CD4-positive, CD25-positive, alpha-beta regulatory T cell (primary cell): Measurements from ENCODE around the gene KSR2. TPM values are rescaled to one million over a fixed set of nuclear protein-coding genes. Genes with fewer than 3 reads are reported as not detected.

ENCODE experiments used
- ATAC-seq, 2 donors: fragments of 150-1000 bp; cut with Tn5 transposase; one replicate each; pipeline ENCODE4 v1.10.0; 2021; ENCODE audit warnings: low read depth in 2 of 2, moderate number of reproducible peaks in 2 of 2, moderate library complexity in 1 of 2
- DNase-seq, 3 donors: peaks; one replicate each; pipeline versions ENCODE4 v3.0.0 to v3.0.0-alpha.2; 2012 to 2022; ENCODE audit warnings: mixed read lengths in 1 of 3
- H3K27ac ChIP-seq: one replicate; pipeline ENCODE4 v1.7.0; 2013; ENCODE audit warnings: mild to moderate bottlenecking, low read length; ENCODE audit not compliant: insufficient read depth, poor library complexity, severe bottlenecking
- H3K27me3 ChIP-seq: one replicate; pipeline ENCODE4 v1.7.0; 2013; ENCODE audit warnings: low read length; ENCODE audit not compliant: control insufficient read depth, insufficient read depth
- H3K36me3 ChIP-seq: one replicate; pipeline ENCODE4 v1.7.0; 2013; ENCODE audit warnings: mild to moderate bottlenecking, low read length, moderate library complexity; ENCODE audit not compliant: control insufficient read depth, insufficient read depth
- H3K4me1 ChIP-seq: 2 replicates; pipeline ENCODE4 v1.7.0; 2013; ENCODE audit warnings: mild to moderate bottlenecking, low read length; ENCODE audit not compliant: insufficient read depth, control insufficient read depth, poor library complexity, severe bottlenecking
- H3K4me3 ChIP-seq: one replicate; pipeline ENCODE4 v1.7.0; 2013; ENCODE audit warnings: low read depth, mild to moderate bottlenecking, low read length, moderate library complexity
- H3K9me3 ChIP-seq, 2 experiments: 1 replicate in 1 of 2; 2 replicates in 1 of 2; pipeline ENCODE4 v1.7.0; 2013; ENCODE audit warnings: low read length in 2 of 2, mild to moderate bottlenecking in 1 of 2, moderate library complexity in 1 of 2; ENCODE audit not compliant: control insufficient read depth in 2 of 2
- H3K27ac Mint-ChIP-seq, 3 donors: one replicate each; pipeline ENCODE4 v1.8.0; 2020 to 2022; ENCODE audit warnings: mild to moderate bottlenecking in 3 of 3, mixed read lengths in 3 of 3, moderate library complexity in 2 of 3
- H3K27me3 Mint-ChIP-seq: one replicate; pipeline ENCODE4 v1.8.0; 2022; ENCODE audit warnings: mild to moderate bottlenecking, mixed read lengths
- H3K36me3 Mint-ChIP-seq: one replicate; pipeline ENCODE4 v1.8.0; 2020; ENCODE audit warnings: mixed read lengths
- H3K4me1 Mint-ChIP-seq, 4 donors: one replicate each; pipeline ENCODE4 v1.8.0; 2020 to 2022; ENCODE audit warnings: mixed read lengths in 4 of 4, mild to moderate bottlenecking in 1 of 4
- H3K4me3 Mint-ChIP-seq, 4 donors: one replicate each; pipeline ENCODE4 v1.8.0; 2020 to 2022; ENCODE audit warnings: mild to moderate bottlenecking in 4 of 4, mixed read lengths in 4 of 4, moderate library complexity in 3 of 4
- H3K9me3 Mint-ChIP-seq, 7 donors: one replicate each; pipeline ENCODE4 v1.8.0; 2020 to 2022; ENCODE audit warnings: mixed read lengths in 7 of 7, mild to moderate bottlenecking in 3 of 7, moderate library complexity in 2 of 7
- polyA plus RNA-seq, 4 donors: library from polyadenylated mRNA; unstranded; fragments of 300-500 nt; fragmentation: Illumina TruSeq; gene quantifications; one replicate each; pipeline ENCODE4 v1.2.3, GENCODE V29; 2021
- total RNA-seq: library from RNA; stranded (reverse); gene quantifications from one replicate; pipeline ENCODE4 v1.2.3, GENCODE V29; 2022

KSR2 gene
- total and polyA plus RNA-seq, 5 donors from 2014 or later = 0.20 TPM; not detected in 4

DNA sequence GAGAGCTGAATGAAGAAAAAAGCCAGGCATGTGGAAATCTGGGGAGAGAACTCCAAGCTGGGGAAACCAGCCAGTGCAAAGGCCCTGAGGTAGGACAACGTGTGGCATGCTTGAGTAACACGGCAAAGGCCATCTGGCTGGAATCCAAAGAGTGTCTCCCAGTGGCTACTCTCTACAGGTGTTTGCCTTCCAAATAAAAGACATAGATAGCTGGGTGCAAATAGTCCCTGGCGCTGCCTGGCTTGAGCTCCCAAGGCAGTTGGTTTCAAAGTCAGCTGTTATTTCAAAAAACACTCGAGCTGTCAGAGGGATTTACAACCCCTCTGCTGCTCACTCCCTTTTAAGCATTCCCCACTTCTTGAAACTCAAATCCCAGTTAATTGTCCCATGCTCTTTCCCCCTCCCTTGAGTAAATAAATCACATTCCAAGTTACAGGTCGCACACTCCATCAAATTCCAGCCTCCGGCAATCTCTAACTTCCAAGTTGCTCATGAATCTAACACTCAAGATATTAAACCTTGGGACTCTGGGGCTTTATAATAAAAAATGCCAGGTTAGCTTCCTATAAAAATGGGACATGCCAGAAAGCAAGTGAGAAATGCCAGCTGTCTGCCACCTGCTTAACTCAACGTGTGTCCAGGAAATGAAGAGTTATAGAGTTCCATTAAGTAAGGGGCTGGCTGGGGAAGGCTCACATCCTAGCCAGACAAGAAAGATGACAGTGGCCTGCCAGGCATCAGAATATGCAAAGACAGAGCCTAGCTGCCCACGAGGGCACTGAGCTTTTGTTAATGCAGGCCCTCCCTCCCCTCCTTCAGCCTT, 473.7 kb downstream of the KSR2 start:
- Mint-ChIP-seq H3K4me1 (no peaks in the 10 kb centered on the region), H3K27me3 (no peaks in the 10 kb centered on the region), H3K4me3 (no peak overlapping the region), H3K9me3 (no peaks in the 10 kb centered on the region), H3K27ac (no peak overlapping the region), H3K36me3 (no peaks in the 10 kb centered on the region)
- no peaks in the 10 kb centered on the region for H3K36me3 ChIP-seq
- no peak for DNase-seq
- H3K9me3 ChIP-seq = no peaks in the 10 kb centered on the region
- H3K27ac ChIP-seq = no peak overlapping the region
- H3K27me3 ChIP-seq = no peaks in the 10 kb centered on the region
- no peak for ATAC-seq
- H3K4me1 ChIP-seq = no peaks in the 10 kb centered on the region
- H3K4me3 ChIP-seq = no peak overlapping the region

DNA sequence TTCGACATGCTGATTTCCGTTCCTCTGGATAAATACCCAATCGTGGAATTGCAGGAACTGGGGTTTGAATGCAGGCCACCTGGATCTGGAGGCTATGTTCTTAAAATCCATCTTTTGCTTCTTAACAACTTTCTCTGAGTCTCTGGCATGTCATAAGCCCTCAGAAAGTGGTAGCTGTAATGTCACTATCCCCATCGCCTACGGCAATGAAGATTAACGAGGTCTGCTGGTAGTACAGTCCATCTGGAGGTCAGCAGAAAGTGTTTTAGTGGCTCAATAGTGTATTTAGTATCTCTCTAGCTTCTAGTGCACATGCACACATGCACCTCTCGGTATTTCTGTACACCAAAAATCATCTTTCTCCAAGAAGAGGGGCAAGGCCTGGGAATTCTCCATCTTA, 477.1 kb downstream of the KSR2 start:
- H3K9me3 ChIP-seq = no peaks in the 10 kb centered on the region
- ATAC-seq (no peak), DNase-seq (no peak)
- Mint-ChIP-seq H3K27me3 (no peaks in the 10 kb centered on the region), H3K4me1 (no peaks in the 10 kb centered on the region), H3K4me3 (no peak overlapping the region), H3K9me3 (no peaks in the 10 kb centered on the region), H3K27ac (no peak overlapping the region), H3K36me3 (no peaks in the 10 kb centered on the region)
- no peak overlapping the region for H3K4me3 ChIP-seq
- no peaks in the 10 kb centered on the region for H3K4me1 ChIP-seq
- no peaks in the 10 kb centered on the region for H3K27me3 ChIP-seq
- no peaks in the 10 kb centered on the region for H3K36me3 ChIP-seq
- no peak overlapping the region for H3K27ac ChIP-seq

DNA sequence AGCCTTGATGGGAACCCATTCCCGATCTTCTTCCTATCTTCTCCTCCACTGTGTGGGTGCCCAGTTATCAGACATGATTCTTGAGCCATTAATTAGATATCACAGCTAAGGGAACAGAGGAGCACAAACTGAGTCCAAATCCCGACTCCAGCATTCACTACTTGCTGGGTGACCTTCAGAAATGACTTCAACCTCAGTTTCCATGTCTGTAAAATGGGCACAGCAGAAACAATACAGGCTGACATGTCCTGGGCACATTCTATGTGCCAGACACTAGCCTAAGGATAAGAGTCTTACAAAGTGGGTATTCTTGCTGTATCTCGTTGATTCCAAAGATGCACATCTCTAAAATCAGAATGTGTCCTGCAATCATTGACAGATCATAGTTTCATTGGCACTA, 478.7 kb downstream of the KSR2 start:
- H3K36me3 ChIP-seq = no peaks in the 10 kb centered on the region
- Mint-ChIP-seq H3K4me1 (no peaks in the 10 kb centered on the region), H3K4me3 (no peak overlapping the region), H3K27me3 (no peaks in the 10 kb centered on the region), H3K27ac (no peak overlapping the region), H3K36me3 (no peaks in the 10 kb centered on the region), H3K9me3 (no peaks in the 10 kb centered on the region)
- DNase-seq = no peak
- H3K9me3 ChIP-seq = no peaks in the 10 kb centered on the region
- no peak overlapping the region for H3K27ac ChIP-seq
- no peaks in the 10 kb centered on the region for H3K4me1 ChIP-seq
- no peak overlapping the region for H3K4me3 ChIP-seq
- H3K27me3 ChIP-seq = no peaks in the 10 kb centered on the region
- no peak for ATAC-seq

DNA sequence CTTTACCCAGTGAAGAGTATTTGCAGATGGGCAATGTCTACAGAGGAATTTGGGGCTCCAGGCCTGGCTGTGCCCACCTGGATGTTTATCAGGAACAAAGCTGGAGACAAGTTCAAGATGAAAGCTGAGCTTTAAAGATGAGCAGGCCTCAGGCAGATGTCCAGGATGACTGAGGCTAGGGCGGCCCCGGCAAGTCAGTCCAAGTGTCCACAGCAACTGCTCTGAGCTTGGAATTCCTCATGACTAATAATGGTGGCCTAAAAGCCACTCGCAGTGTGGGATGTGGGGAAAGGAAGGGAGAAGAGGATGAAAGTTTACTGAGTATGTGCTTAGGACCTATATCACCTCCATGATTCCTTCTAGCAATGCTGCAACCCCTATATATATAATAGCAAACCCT, 479.1 kb downstream of the KSR2 start:
- Histone ChIP-seq H3K36me3 (no peaks in the 10 kb centered on the region), H3K27ac (no peak overlapping the region), H3K9me3 (no peaks in the 10 kb centered on the region), H3K27me3 (no peaks in the 10 kb centered on the region), H3K4me1 (no peaks in the 10 kb centered on the region), H3K4me3 (no peak overlapping the region)
- Mint-ChIP-seq H3K27ac (no peak overlapping the region), H3K4me1 (no peaks in the 10 kb centered on the region), H3K4me3 (no peak overlapping the region), H3K36me3 (no peaks in the 10 kb centered on the region), H3K27me3 (no peaks in the 10 kb centered on the region), H3K9me3 (no peaks in the 10 kb centered on the region)
- ATAC-seq (no peak), DNase-seq (no peak)

DNA sequence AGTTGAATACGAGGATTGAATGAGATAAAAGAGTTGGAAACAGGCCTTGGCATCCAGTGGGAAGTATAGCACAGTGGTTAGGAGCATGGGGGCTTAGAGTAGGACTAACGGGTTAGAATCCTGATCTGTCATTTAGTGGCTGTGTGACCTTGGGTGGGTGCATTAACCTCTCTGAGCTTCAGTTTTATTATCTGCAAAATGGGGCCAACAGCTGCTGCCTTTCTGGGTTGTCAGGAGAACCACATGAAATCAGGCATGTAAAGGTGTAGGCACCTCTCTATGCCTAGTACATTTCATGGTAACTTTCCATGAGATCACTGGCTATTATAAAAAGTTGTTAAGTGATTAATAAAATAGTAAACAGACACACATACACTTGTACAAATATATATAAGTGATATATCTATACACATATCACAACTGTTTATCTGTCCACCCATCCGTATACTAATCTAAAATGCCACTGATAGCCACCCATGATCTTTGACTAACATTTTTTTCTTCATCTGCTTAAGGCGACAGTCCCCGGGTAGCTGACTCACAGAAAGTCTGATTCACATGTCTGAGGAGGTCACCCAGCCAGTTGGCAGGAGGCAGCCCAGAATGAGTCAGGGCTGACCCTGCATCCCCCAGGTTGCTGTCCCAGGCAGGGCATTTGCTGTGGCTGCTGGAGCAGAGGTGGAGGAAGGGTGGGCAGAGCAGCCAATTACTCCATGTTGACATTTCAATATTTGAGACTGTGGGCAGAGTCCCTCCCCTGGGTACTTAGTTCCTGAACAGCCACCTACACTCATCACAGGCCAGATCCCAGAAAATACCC, 481.7 kb downstream of the KSR2 start:
- Histone ChIP-seq H3K9me3 (no peaks in the 10 kb centered on the region), H3K27ac (no peak overlapping the region), H3K4me3 (no peak overlapping the region), H3K4me1 (no peaks in the 10 kb centered on the region), H3K36me3 (no peaks in the 10 kb centered on the region), H3K27me3 (no peaks in the 10 kb centered on the region)
- Mint-ChIP-seq H3K9me3 (no peaks in the 10 kb centered on the region), H3K4me1 (no peaks in the 10 kb centered on the region), H3K4me3 (no peak overlapping the region), H3K36me3 (no peaks in the 10 kb centered on the region), H3K27me3 (no peaks in the 10 kb centered on the region), H3K27ac (peak overlapping the region in 1 of 3 donors; percentile 9)
- DNase-seq (no peak), ATAC-seq (no peak)

DNA sequence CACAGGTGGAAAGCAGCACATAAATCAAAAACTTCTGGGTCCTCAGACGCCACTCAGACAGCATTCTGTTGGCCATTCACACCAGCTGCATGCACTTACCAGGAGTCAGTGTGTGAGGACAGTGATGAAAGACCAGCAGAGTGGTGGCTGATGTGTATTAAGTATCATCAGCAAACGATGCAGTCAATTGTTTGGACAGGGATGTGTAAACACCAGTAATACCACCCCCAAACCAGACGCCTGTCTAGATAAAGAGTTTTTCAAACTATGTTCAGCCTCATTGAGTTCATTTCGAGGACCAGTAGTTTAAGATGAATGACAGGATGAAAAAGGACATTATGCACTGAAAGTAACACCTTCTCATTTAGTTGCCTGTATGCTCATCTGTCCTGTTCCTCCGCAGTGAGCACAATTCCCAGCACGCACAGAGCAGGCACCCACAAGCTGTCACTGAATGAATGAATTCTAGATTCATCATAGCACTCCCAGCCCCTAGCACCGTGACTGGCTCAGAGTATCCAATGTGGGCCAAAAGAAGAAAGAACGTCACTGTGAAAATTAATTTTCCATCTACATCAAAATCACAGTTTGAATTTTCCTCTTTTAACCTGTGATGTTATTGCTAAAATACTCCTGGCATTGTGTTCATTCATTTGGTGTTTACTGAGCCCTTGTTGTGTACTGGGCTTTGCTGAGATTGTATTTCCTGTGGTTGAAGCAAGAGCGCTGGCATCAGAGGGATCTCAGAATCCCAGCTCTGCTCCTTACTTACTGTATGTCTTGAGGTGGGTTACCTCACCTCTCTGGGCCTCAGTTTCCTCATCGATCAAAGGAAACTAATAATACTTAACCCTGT, 482.6 kb downstream of the KSR2 start:
- H3K9me3 ChIP-seq = no peaks in the 10 kb centered on the region
- no peaks in the 10 kb centered on the region for H3K4me1 Mint-ChIP-seq
- no peaks in the 10 kb centered on the region for H3K36me3 ChIP-seq
- no peak for DNase-seq
- peaks cover 0 to under 1% (median 0%) of the 10 kb centered on the region in 7 donors for H3K9me3 Mint-ChIP-seq
- no peak for ATAC-seq
- H3K27ac ChIP-seq = no peak overlapping the region
- no peaks in the 10 kb centered on the region for H3K36me3 Mint-ChIP-seq
- no peaks in the 10 kb centered on the region for H3K4me1 ChIP-seq
- no peak overlapping the region for H3K4me3 Mint-ChIP-seq
- H3K27me3 ChIP-seq = no peaks in the 10 kb centered on the region
- H3K27ac Mint-ChIP-seq = no peak overlapping the region
- H3K4me3 ChIP-seq = no peak overlapping the region
- H3K27me3 Mint-ChIP-seq = no peaks in the 10 kb centered on the region

DNA sequence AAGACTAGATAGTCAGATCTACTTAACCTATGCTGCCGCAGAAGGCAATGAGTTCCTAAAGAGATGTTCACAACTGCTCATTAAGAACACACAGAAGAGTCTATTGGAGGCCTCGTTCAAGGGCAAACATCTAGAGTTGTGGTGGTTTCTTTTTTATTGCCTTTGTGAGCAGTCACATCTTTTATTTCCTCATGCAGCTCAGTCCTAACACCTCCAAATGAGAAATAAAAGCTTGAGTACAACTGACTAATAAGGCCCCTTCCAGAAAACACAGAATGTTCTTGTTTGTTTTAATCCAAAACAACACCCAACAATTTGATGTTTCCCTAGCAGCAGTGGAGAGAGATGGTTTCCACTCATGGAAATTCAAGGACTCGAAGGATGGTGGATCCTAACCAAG, 483.9 kb downstream of the KSR2 start:
- Histone ChIP-seq H3K27me3 (no peaks in the 10 kb centered on the region), H3K4me3 (no peak overlapping the region), H3K27ac (no peak overlapping the region), H3K4me1 (no peaks in the 10 kb centered on the region), H3K36me3 (no peaks in the 10 kb centered on the region), H3K9me3 (no peaks in the 10 kb centered on the region)
- Mint-ChIP-seq H3K27me3 (no peaks in the 10 kb centered on the region), H3K9me3 (peaks cover 0 to 4% (median 0%) of the 10 kb centered on the region in 7 donors), H3K36me3 (no peaks in the 10 kb centered on the region), H3K4me1 (no peaks in the 10 kb centered on the region), H3K27ac (no peak overlapping the region), H3K4me3 (no peak overlapping the region)
- ATAC-seq (no peak), DNase-seq (no peak)
